Ishikawa (cell line): ENCODE results near the gene GRIPAP1.

Source experiments
- CEBPB ChIP-seq: IDR thresholded peaks from 2 replicates; pipeline ENCODE4 v1.6.1; 2012
- CREB1 ChIP-seq: IDR thresholded peaks from 2 replicates; pipeline ENCODE4 v1.6.1; 2012; ENCODE audit warnings: low read depth
- EP300 ChIP-seq: IDR thresholded peaks from 2 replicates; pipeline ENCODE4 v1.6.1; 2012; ENCODE audit warnings: borderline replicate concordance
- FOXM1 ChIP-seq: IDR thresholded peaks from 2 replicates; pipeline ENCODE4 v1.6.1; 2012; ENCODE audit warnings: low read depth, borderline replicate concordance
- MAX ChIP-seq: IDR thresholded peaks from 2 replicates; pipeline ENCODE4 v1.6.1; 2012
- RAD21 ChIP-seq: IDR thresholded peaks from 2 replicates; pipeline ENCODE4 v1.6.1; 2012; ENCODE audit warnings: low read depth
- REST ChIP-seq: IDR thresholded peaks from 2 replicates; pipeline ENCODE4 v1.6.1; 2012; ENCODE audit warnings: low read depth, mild to moderate bottlenecking
- TAF1 ChIP-seq: IDR thresholded peaks from 2 replicates; pipeline ENCODE4 v1.6.1; 2012; ENCODE audit warnings: low read depth, mild to moderate bottlenecking
- TCF12 ChIP-seq: IDR thresholded peaks from 2 replicates; pipeline ENCODE4 v1.6.1; 2012; ENCODE audit warnings: low read depth
- YY1 ChIP-seq: IDR thresholded peaks from 2 replicates; pipeline ENCODE4 v1.6.1; 2012; ENCODE audit warnings: low read depth

GRCh38 chrX:48998391-48998790, 3.7 kb downstream of the GRIPAP1 start:
- TF ChIP-seq FOXM1 (no peak), MAX (no peak), YY1 (no peak), CREB1 (no peak), REST (no peak), CEBPB (no peak), EP300 (no peak), RAD21 (no peak), TCF12 (no peak), TAF1 (no peak)
